ACC112 (cell line): ENCODE results near the gene SLC22A2.

Source experiments
- H2AFZ ChIP-seq: fragments of 200-600 bp; sonication (generic); one replicate; pipeline ENCODE4 v1.6.0; 2017; ENCODE audit warnings: antibody characterized with exemption, low read length; ENCODE audit not compliant: unreplicated experiment
- H3K27ac ChIP-seq: fragments of 200-600 bp; sonication (generic); 2 replicates; pipeline ENCODE4 v1.5.1; 2014; ENCODE audit warnings: low read depth, mild to moderate bottlenecking, antibody characterized with exemption, low read length, moderate library complexity
- H3K27me3 ChIP-seq: fragments of 200-600 bp; sonication (generic); 2 replicates; pipeline ENCODE4 v1.6.1; 2014; ENCODE audit warnings: mild to moderate bottlenecking, antibody characterized with exemption, low read length, moderate library complexity, mixed read lengths; ENCODE audit not compliant: insufficient read depth
- H3K36me3 ChIP-seq: fragments of 200-600 bp; sonication (generic); 2 replicates; pipeline ENCODE4 v1.6.1; 2016; ENCODE audit warnings: mild to moderate bottlenecking, antibody characterized with exemption, low read length, moderate library complexity, mixed read lengths; ENCODE audit not compliant: insufficient read depth
- H3K4me1 ChIP-seq: fragments of 200-600 bp; sonication (generic); one replicate; pipeline ENCODE4 v1.6.1; 2016; ENCODE audit warnings: low read length, mixed read lengths; ENCODE audit not compliant: insufficient read depth, unreplicated experiment, control insufficient read depth
- H3K4me3 ChIP-seq: fragments of 200-600 bp; sonication (generic); 2 replicates; pipeline ENCODE4 v1.5.1; 2014; ENCODE audit warnings: mild to moderate bottlenecking, low read depth, low read length
- H3K79me2 ChIP-seq: fragments of 200-600 bp; sonication (generic); one replicate; pipeline ENCODE4 v1.6.0; 2016; ENCODE audit warnings: low read length; ENCODE audit not compliant: control insufficient read depth, unreplicated experiment, insufficient read depth

SLC22A2 gene

GRCh38 chr6:160285541-160286105 is 27.0 kb upstream of the SLC22A2 start:
- H3K27me3 ChIP-seq, result no peaks in the 10 kb centered on the region; the same call in 1 of the 2 replicates
- H2AFZ ChIP-seq, result no peak overlapping the region
- H3K4me3 ChIP-seq, result no peak overlapping the region
- H3K79me2 ChIP-seq, result no peaks in the 10 kb centered on the region
- no peaks in the 10 kb centered on the region for H3K4me1 ChIP-seq
- no peak overlapping the region for H3K27ac ChIP-seq
- no peaks in the 10 kb centered on the region for H3K36me3 ChIP-seq

GRCh38 chr6:160284575-160284974 is 26.0 kb upstream of the SLC22A2 start:
- no peaks in the 10 kb centered on the region for H3K36me3 ChIP-seq
- H3K4me3 ChIP-seq, result no peak overlapping the region
- H3K27me3 ChIP-seq, result no peaks in the 10 kb centered on the region; the same call in 1 of the 2 replicates
- H3K4me1 ChIP-seq, result no peaks in the 10 kb centered on the region
- no peak overlapping the region for H2AFZ ChIP-seq
- no peak overlapping the region for H3K27ac ChIP-seq
- no peaks in the 10 kb centered on the region for H3K79me2 ChIP-seq

- Histone ChIP-seq H2AFZ (no peak overlapping the region), H3K79me2 (no peaks in the 10 kb centered on the region), H3K27ac (no peak overlapping the region), H3K27me3 (no peaks in the 10 kb centered on the region; the same call in 1 of the 2 replicates), H3K4me1 (no peaks in the 10 kb centered on the region), H3K36me3 (no peaks in the 10 kb centered on the region), H3K4me3 (no peak overlapping the region)
Measured at GRCh38 chr6:160282444-160282843, 23.8 kb upstream of the SLC22A2 start.

- Histone ChIP-seq H3K4me1 (no peaks in the 10 kb centered on the region), H3K79me2 (no peaks in the 10 kb centered on the region)
Measured at GRCh38 chr6:160279850-160280249, 21.2 kb upstream of the SLC22A2 start.

GRCh38 chr6:160278786-160279310 is 20.2 kb upstream of the SLC22A2 start:
- H2AFZ ChIP-seq, result no peak overlapping the region
- H3K4me1 ChIP-seq, result no peaks in the 10 kb centered on the region
- no peaks in the 10 kb centered on the region for H3K36me3 ChIP-seq
- no peak overlapping the region for H3K4me3 ChIP-seq
- no peaks in the 10 kb centered on the region; the same call in 1 of the 2 replicates for H3K27me3 ChIP-seq
- no peak overlapping the region for H3K27ac ChIP-seq
- no peaks in the 10 kb centered on the region for H3K79me2 ChIP-seq

More at GRCh38 chr6:160279850-160280249, 21.2 kb upstream of the SLC22A2 start:
- H2AFZ ChIP-seq, result no peak overlapping the region
- no peaks in the 10 kb centered on the region; the same call in 1 of the 2 replicates for H3K27me3 ChIP-seq
- H3K4me3 ChIP-seq, result no peak overlapping the region
- no peak overlapping the region for H3K27ac ChIP-seq
- no peaks in the 10 kb centered on the region for H3K36me3 ChIP-seq

GRCh38 chr6:160278311-160278710 is 19.7 kb upstream of the SLC22A2 start:
- Histone ChIP-seq H3K27me3 (no peaks in the 10 kb centered on the region; the same call in 1 of the 2 replicates), H3K79me2 (no peaks in the 10 kb centered on the region), H2AFZ (no peak overlapping the region), H3K4me1 (no peaks in the 10 kb centered on the region), H3K4me3 (no peak overlapping the region), H3K27ac (no peak overlapping the region), H3K36me3 (no peaks in the 10 kb centered on the region)

- no peak overlapping the region for H2AFZ ChIP-seq
- no peaks in the 10 kb centered on the region for H3K4me1 ChIP-seq
- no peak overlapping the region for H3K4me3 ChIP-seq
- H3K27me3 ChIP-seq, result no peaks in the 10 kb centered on the region
- no peaks in the 10 kb centered on the region for H3K36me3 ChIP-seq
- H3K79me2 ChIP-seq, result no peaks in the 10 kb centered on the region
- no peak overlapping the region for H3K27ac ChIP-seq
Measured at GRCh38 chr6:160277546-160277945, 18.9 kb upstream of the SLC22A2 start.

- no peak overlapping the region for H3K27ac ChIP-seq
- H3K79me2 ChIP-seq, result no peaks in the 10 kb centered on the region
- no peak overlapping the region for H2AFZ ChIP-seq
- no peaks in the 10 kb centered on the region for H3K36me3 ChIP-seq
- no peak overlapping the region for H3K4me3 ChIP-seq
- H3K4me1 ChIP-seq, result no peaks in the 10 kb centered on the region
- H3K27me3 ChIP-seq, result no peaks in the 10 kb centered on the region
Measured at GRCh38 chr6:160277144-160277543, 18.5 kb upstream of the SLC22A2 start.

- Histone ChIP-seq H3K27ac (no peak overlapping the region), H3K4me1 (no peaks in the 10 kb centered on the region), H3K27me3 (no peaks in the 10 kb centered on the region), H3K79me2 (no peaks in the 10 kb centered on the region), H3K36me3 (no peaks in the 10 kb centered on the region), H2AFZ (no peak overlapping the region), H3K4me3 (no peak overlapping the region)
Measured at GRCh38 chr6:160276126-160276525, 17.5 kb upstream of the SLC22A2 start.

- Histone ChIP-seq H3K36me3 (no peaks in the 10 kb centered on the region), H2AFZ (no peak overlapping the region), H3K27ac (no peak overlapping the region), H3K79me2 (no peaks in the 10 kb centered on the region), H3K27me3 (no peaks in the 10 kb centered on the region), H3K4me1 (no peaks in the 10 kb centered on the region), H3K4me3 (no peak overlapping the region)
Measured at GRCh38 chr6:160275511-160276003, 16.9 kb upstream of the SLC22A2 start.

- Histone ChIP-seq H3K36me3 (no peaks in the 10 kb centered on the region), H3K4me1 (no peaks in the 10 kb centered on the region), H2AFZ (no peak overlapping the region), H3K4me3 (no peak overlapping the region), H3K27me3 (peaks cover 4% of the 10 kb centered on the region; the same call in 1 of the 2 replicates), H3K79me2 (no peaks in the 10 kb centered on the region), H3K27ac (no peak overlapping the region)
Measured at GRCh38 chr6:160274871-160275510, 16.4 kb upstream of the SLC22A2 start.
